AG10803 (cell line): ENCODE measurements around the gene PRPF38A.

Source experiments
- DNase-seq: peaks from one replicate; pipeline ENCODE4 v3.0.0; 2010; ENCODE audit warnings: low read depth
- H3K4me3 ChIP-seq: 2 replicates; pipeline ENCODE4 v1.5.1; 2011; ENCODE audit warnings: mild to moderate bottlenecking, low read length, control low read depth
- CTCF ChIP-seq: conservative IDR thresholded peaks from 2 replicates; pipeline ENCODE4 v1.5.1; 2011; ENCODE audit warnings: mild to moderate bottlenecking, low read length, control low read depth, inconsistent platforms

Gene PRPF38A

GRCh38 chr1:52454779-52455178, 50.4 kb downstream of the PRPF38A start:
- H3K4me3 ChIP-seq: no peak overlapping the region
- no peak for DNase-seq
- TF ChIP-seq CTCF: no peak

- no peak overlapping the region for H3K4me3 ChIP-seq
- no peak for DNase-seq
- no peak for TF ChIP-seq CTCF
Measured at GRCh38 chr1:52455686-52456085, 51.3 kb downstream of the PRPF38A start.

- H3K4me3 ChIP-seq: no peak overlapping the region
- no peak for TF ChIP-seq CTCF
- peak; percentile 16 for DNase-seq
Measured at GRCh38 chr1:52460694-52461093, 56.3 kb downstream of the PRPF38A start.

- no peak for TF ChIP-seq CTCF
- no peak for DNase-seq
- no peak overlapping the region for H3K4me3 ChIP-seq
Measured at GRCh38 chr1:52461821-52462220, 57.4 kb downstream of the PRPF38A start.

GRCh38 chr1:52463891-52464290, 59.5 kb downstream of the PRPF38A start:
- H3K4me3 ChIP-seq: no peak overlapping the region
- no peak for DNase-seq
- TF ChIP-seq CTCF: no peak

- TF ChIP-seq CTCF: no peak
- no peak for DNase-seq
- no peak overlapping the region for H3K4me3 ChIP-seq
Measured at GRCh38 chr1:52469108-52469507, 64.7 kb downstream of the PRPF38A start.
